ENCODE measurements around the gene IL4I1. TPM values are rescaled to one million over a fixed set of nuclear protein-coding genes. Genes with fewer than 3 reads are reported as not detected.

Gene IL4I1
- polyA plus RNA-seq, 3 donors = 5.6 to 7.6 (median 7.0) TPM

- no peak overlapping the region for H3K4me3 Mint-ChIP-seq
- H3K27me3 Mint-ChIP-seq (ENCODE audit: low read depth in 3 of 3) = peaks cover 0 to 5% (median 2%) of the 10 kb centered on the region in 3 donors
- Histone ChIP-seq H3K27ac (ENCODE audit: low read depth in 1 of 2, low read length in 2 of 2) (no peak overlapping the region), H3K9me3 (replicated peaks in 1 of 2; ENCODE audit: control insufficient read depth in 1 of 2, insufficient read depth in 1 of 2, low read length in 2 of 2) (no peaks in the 10 kb centered on the region), H4K20me1 (ENCODE audit: insufficient read depth, low read length) (peaks cover 48% of the 10 kb centered on the region), H2AFZ (ENCODE audit: insufficient read depth, low read depth, low read length, poor library complexity, severe bottlenecking) (no peak overlapping the region), H3K79me2 (ENCODE audit: insufficient read depth, low read length) (peaks cover 20% of the 10 kb centered on the region), H3K4me3 (replicated peaks in 1 of 3; ENCODE audit: low read depth in 2 of 3, low read length in 3 of 3) (no peak overlapping the region), H3K4me1 (ENCODE audit: control insufficient read depth in 1 of 2, insufficient read depth in 2 of 2, low read length in 2 of 2) (peaks cover 22 to 25% of the 10 kb centered on the region in 2 donors), H3K36me3 (replicated peaks in 1 of 2; ENCODE audit: control insufficient read depth in 1 of 2, insufficient read depth in 2 of 2, low read length in 2 of 2) (peaks cover 51 to 58% of the 10 kb centered on the region in 2 donors), H3K27me3 (ENCODE audit: control insufficient read depth in 2 of 2, insufficient read depth in 2 of 2, low read length in 2 of 2) (no peaks in the 10 kb centered on the region), H3K4me2 (replicated peaks; ENCODE audit: extremely low read depth, low read length, poor library complexity, severe bottlenecking) (no peak overlapping the region), H3K9ac (ENCODE audit: insufficient read depth, low read length, poor library complexity, severe bottlenecking) (no peak overlapping the region)
- H3K4me1 Mint-ChIP-seq = peaks cover 22% of the 10 kb centered on the region
- TF ChIP-seq, protein P1, sequence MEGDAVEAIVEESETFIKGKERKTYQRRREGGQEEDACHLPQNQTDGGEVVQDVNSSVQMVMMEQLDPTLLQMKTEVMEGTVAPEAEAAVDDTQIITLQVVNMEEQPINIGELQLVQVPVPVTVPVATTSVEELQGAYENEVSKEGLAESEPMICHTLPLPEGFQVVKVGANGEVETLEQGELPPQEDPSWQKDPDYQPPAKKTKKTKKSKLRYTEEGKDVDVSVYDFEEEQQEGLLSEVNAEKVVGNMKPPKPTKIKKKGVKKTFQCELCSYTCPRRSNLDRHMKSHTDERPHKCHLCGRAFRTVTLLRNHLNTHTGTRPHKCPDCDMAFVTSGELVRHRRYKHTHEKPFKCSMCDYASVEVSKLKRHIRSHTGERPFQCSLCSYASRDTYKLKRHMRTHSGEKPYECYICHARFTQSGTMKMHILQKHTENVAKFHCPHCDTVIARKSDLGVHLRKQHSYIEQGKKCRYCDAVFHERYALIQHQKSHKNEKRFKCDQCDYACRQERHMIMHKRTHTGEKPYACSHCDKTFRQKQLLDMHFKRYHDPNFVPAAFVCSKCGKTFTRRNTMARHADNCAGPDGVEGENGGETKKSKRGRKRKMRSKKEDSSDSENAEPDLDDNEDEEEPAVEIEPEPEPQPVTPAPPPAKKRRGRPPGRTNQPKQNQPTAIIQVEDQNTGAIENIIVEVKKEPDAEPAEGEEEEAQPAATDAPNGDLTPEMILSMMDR (IDR thresholded peaks at IDR 0.05) = no peak
- peaks cover 59 to 62% of the 10 kb centered on the region in 2 donors for H3K36me3 Mint-ChIP-seq
- H3K27ac Mint-ChIP-seq = peak overlapping the region in 3 of 7 donors; percentile 19 to 50 (median 46)
- peaks cover 0 to 3% (median 0%) of the 10 kb centered on the region in 7 donors for H3K9me3 Mint-ChIP-seq
- WGBS (ENCODE audit: insufficient coverage) = over 99% methylated on average over 8 of the region's 10 CpGs
- DNase-seq = peak in 1 of 3 donors; percentile 38
- intact Hi-C loops (cut with micrococcal nuclease) = no loop called here
Observed at GRCh38 chr19:49880162-49880869, 16.4 kb downstream of the IL4I1 start.

GRCh38 chr19:49879243-49879963 is 17.3 kb downstream of the IL4I1 start:
- peaks cover 55 to 58% of the 10 kb centered on the region in 2 donors for H3K36me3 Mint-ChIP-seq
- peak; percentile 51 to 65 (median 64) for DNase-seq
- Histone ChIP-seq H3K27ac (ENCODE audit: low read depth in 1 of 2, low read length in 2 of 2) (peak overlapping the region in 1 of 2 donors; percentile 38), H2AFZ (ENCODE audit: insufficient read depth, low read depth, low read length, poor library complexity, severe bottlenecking) (no peak overlapping the region), H3K36me3 (replicated peaks in 1 of 2; ENCODE audit: control insufficient read depth in 1 of 2, insufficient read depth in 2 of 2, low read length in 2 of 2) (peaks cover 45 to 51% of the 10 kb centered on the region in 2 donors), H3K9ac (ENCODE audit: insufficient read depth, low read length, poor library complexity, severe bottlenecking) (no peak overlapping the region), H3K4me3 (replicated peaks in 1 of 3; ENCODE audit: low read depth in 2 of 3, low read length in 3 of 3) (no peak overlapping the region), H3K9me3 (replicated peaks in 1 of 2; ENCODE audit: control insufficient read depth in 1 of 2, insufficient read depth in 1 of 2, low read length in 2 of 2) (no peaks in the 10 kb centered on the region), H3K79me2 (ENCODE audit: insufficient read depth, low read length) (peaks cover 29% of the 10 kb centered on the region), H3K4me1 (ENCODE audit: control insufficient read depth in 1 of 2, insufficient read depth in 2 of 2, low read length in 2 of 2) (peaks cover 25 to 28% of the 10 kb centered on the region in 2 donors), H4K20me1 (ENCODE audit: insufficient read depth, low read length) (peaks cover 47% of the 10 kb centered on the region), H3K27me3 (ENCODE audit: control insufficient read depth in 2 of 2, insufficient read depth in 2 of 2, low read length in 2 of 2) (no peaks in the 10 kb centered on the region), H3K4me2 (replicated peaks; ENCODE audit: extremely low read depth, low read length, poor library complexity, severe bottlenecking) (no peak overlapping the region)
- peak overlapping the region in 4 of 7 donors; percentile 3 to 75 (median 24) for H3K27ac Mint-ChIP-seq
- intact Hi-C loops (cut with micrococcal nuclease) = loop anchor here in 1 of 2 donors (5.0 kb wide), 1 partner anchor 202 kb away; the partner anchor contains the start of gene PRMT1
- peaks cover 25% of the 10 kb centered on the region for H3K4me1 Mint-ChIP-seq
- H3K27me3 Mint-ChIP-seq (ENCODE audit: low read depth in 3 of 3) = peaks cover 0 to 5% (median 0%) of the 10 kb centered on the region in 3 donors
- H3K4me3 Mint-ChIP-seq = no peak overlapping the region
- TF ChIP-seq, protein P1 (IDR thresholded peaks at IDR 0.05) = no peak
- peaks cover 0 to 3% (median 0%) of the 10 kb centered on the region in 7 donors for H3K9me3 Mint-ChIP-seq
- WGBS (ENCODE audit: insufficient coverage) = 100% methylated on average over 3 of the region's 12 CpGs
